ENCODE measurements around the gene MAML2.

The MAML2 gene

GRCh38 chr11:96075532-96075959, 267.4 kb downstream of the MAML2 start:
- H3K36me3 ChIP-seq = no peaks in the 10 kb centered on the region
- no peak overlapping the region for H3K4me3 ChIP-seq (ENCODE audit: low read depth in 1 of 2, low read length in 1 of 2)
- TF ChIP-seq CTCF (IDR thresholded peaks at IDR 0.05) = no peak
- H3K27me3 ChIP-seq = no peaks in the 10 kb centered on the region
- H3K4me1 ChIP-seq (ENCODE audit: control insufficient read depth in 1 of 2, insufficient read depth in 1 of 2, low read depth in 1 of 2, low read length in 1 of 2) = no peaks in the 10 kb centered on the region
- no peak overlapping the region for H3K27ac ChIP-seq
- no peaks in the 10 kb centered on the region for H3K9me3 ChIP-seq

- H3K4me1 ChIP-seq (ENCODE audit: control insufficient read depth in 1 of 2, insufficient read depth in 1 of 2, low read depth in 1 of 2, low read length in 1 of 2) = no peaks in the 10 kb centered on the region
- H3K36me3 ChIP-seq = no peaks in the 10 kb centered on the region
- no peak for TF ChIP-seq CTCF (IDR thresholded peaks at IDR 0.05)
- H3K9me3 ChIP-seq = no peaks in the 10 kb centered on the region
- no peak overlapping the region for H3K4me3 ChIP-seq (ENCODE audit: low read depth in 1 of 2, low read length in 1 of 2)
- H3K27ac ChIP-seq = no peak overlapping the region
- H3K27me3 ChIP-seq = no peaks in the 10 kb centered on the region
Observed at GRCh38 chr11:96074551-96075310, 268.3 kb downstream of the MAML2 start.

- Histone ChIP-seq H3K27ac (no peak overlapping the region), H3K4me3 (ENCODE audit: low read depth in 1 of 2, low read length in 1 of 2) (no peak overlapping the region), H3K4me1 (ENCODE audit: control insufficient read depth in 1 of 2, insufficient read depth in 1 of 2, low read depth in 1 of 2, low read length in 1 of 2) (no peaks in the 10 kb centered on the region), H3K9me3 (no peaks in the 10 kb centered on the region), H3K27me3 (no peaks in the 10 kb centered on the region), H3K36me3 (no peaks in the 10 kb centered on the region)
- no peak for TF ChIP-seq CTCF (IDR thresholded peaks at IDR 0.05)
Observed at GRCh38 chr11:96073536-96073935, 269.5 kb downstream of the MAML2 start.

- Histone ChIP-seq H3K4me1 (ENCODE audit: control insufficient read depth in 1 of 2, insufficient read depth in 1 of 2, low read depth in 1 of 2, low read length in 1 of 2) (no peaks in the 10 kb centered on the region), H3K36me3 (no peaks in the 10 kb centered on the region), H3K27ac (no peak overlapping the region), H3K9me3 (no peaks in the 10 kb centered on the region), H3K27me3 (no peaks in the 10 kb centered on the region), H3K4me3 (ENCODE audit: low read depth in 1 of 2, low read length in 1 of 2) (no peak overlapping the region)
- TF ChIP-seq CTCF (IDR thresholded peaks at IDR 0.05) = no peak
Observed at GRCh38 chr11:96072592-96072991, 270.4 kb downstream of the MAML2 start.

GRCh38 chr11:96070453-96070852, 272.5 kb downstream of the MAML2 start:
- no peaks in the 10 kb centered on the region for H3K27me3 ChIP-seq
- no peaks in the 10 kb centered on the region for H3K9me3 ChIP-seq
- no peak overlapping the region for H3K27ac ChIP-seq
- H3K4me1 ChIP-seq (ENCODE audit: control insufficient read depth in 1 of 2, insufficient read depth in 1 of 2, low read depth in 1 of 2, low read length in 1 of 2) = no peaks in the 10 kb centered on the region
- no peak overlapping the region for H3K4me3 ChIP-seq (ENCODE audit: low read depth in 1 of 2, low read length in 1 of 2)
- no peaks in the 10 kb centered on the region for H3K36me3 ChIP-seq
- TF ChIP-seq CTCF (IDR thresholded peaks at IDR 0.05) = no peak
